Measurements from ENCODE around the gene AGBL1.

DNA sequence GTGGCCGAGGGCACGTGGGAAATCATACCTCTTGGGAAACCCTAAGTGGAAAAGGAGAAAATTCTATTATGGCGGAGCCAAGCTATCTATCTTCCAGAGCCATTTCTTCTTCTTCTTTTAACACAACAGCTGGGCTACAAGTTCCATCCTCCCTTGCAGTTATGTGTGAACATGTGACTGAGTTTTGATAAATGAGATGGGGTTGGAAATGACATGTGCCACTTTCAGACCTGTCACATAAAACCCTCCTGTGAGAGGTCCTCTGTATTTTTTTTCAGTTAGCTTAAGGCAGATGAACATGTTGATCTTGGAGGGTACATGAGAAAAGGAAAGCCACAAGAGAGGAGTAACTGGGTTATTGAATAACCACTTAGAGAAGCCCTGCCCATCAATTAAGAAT lies 47.9 kb downstream of the AGBL1 start:
- no peak for TF ChIP-seq POLR2A (IDR thresholded peaks at IDR 0.05)
- TF ChIP-seq, protein P1, sequence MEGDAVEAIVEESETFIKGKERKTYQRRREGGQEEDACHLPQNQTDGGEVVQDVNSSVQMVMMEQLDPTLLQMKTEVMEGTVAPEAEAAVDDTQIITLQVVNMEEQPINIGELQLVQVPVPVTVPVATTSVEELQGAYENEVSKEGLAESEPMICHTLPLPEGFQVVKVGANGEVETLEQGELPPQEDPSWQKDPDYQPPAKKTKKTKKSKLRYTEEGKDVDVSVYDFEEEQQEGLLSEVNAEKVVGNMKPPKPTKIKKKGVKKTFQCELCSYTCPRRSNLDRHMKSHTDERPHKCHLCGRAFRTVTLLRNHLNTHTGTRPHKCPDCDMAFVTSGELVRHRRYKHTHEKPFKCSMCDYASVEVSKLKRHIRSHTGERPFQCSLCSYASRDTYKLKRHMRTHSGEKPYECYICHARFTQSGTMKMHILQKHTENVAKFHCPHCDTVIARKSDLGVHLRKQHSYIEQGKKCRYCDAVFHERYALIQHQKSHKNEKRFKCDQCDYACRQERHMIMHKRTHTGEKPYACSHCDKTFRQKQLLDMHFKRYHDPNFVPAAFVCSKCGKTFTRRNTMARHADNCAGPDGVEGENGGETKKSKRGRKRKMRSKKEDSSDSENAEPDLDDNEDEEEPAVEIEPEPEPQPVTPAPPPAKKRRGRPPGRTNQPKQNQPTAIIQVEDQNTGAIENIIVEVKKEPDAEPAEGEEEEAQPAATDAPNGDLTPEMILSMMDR (IDR thresholded peaks at IDR 0.05): no peak
